HepG2 (cell line): ENCODE measurements around the gene EVA1A. TPM values are rescaled to one million over a fixed set of nuclear protein-coding genes. Genes with fewer than 3 reads are reported as not detected.

Experiments
- AHR ChIP-seq: IDR thresholded peaks from 2 replicates; pipeline ENCODE4 v1.6.1; 2018; ENCODE audit warnings: missing genetic modification reagents, missing compliant biosample characterization
- BORCS8-MEF2B ChIP-seq: sonication (generic); formaldehyde crosslinking; IDR thresholded peaks from 2 replicates; pipeline ENCODE4 v1.8.0; 2022; ENCODE audit warnings: mild to moderate bottlenecking, missing genetic modification reagents
- CSRNP1 ChIP-seq: sonication (generic); formaldehyde crosslinking; IDR thresholded peaks from 2 replicates; pipeline ENCODE4 v1.8.1; 2023; ENCODE audit warnings: mild to moderate bottlenecking, missing genetic modification reagents
- IRF1 ChIP-seq: sonication (generic); formaldehyde crosslinking; IDR thresholded peaks from 2 replicates; pipeline ENCODE4 v1.4.0; 2020; ENCODE audit warnings: low read depth, mild to moderate bottlenecking, missing genetic modification reagents
- JARID2 ChIP-seq: sonication (generic); formaldehyde crosslinking; IDR thresholded peaks from 2 replicates; pipeline ENCODE4 v1.8.1; 2023; ENCODE audit warnings: missing genetic modification reagents, inconsistent platforms; ENCODE audit not compliant: insufficient replicate concordance
- LRRFIP1 ChIP-seq: sonication (generic); formaldehyde crosslinking; conservative IDR thresholded peaks from 2 replicates; pipeline ENCODE4 v1.4.0; 2020; ENCODE audit warnings: missing genetic modification reagents
- MXD3 ChIP-seq: IDR thresholded peaks from 2 replicates; pipeline ENCODE4 v1.6.1; 2016; ENCODE audit warnings: mild to moderate bottlenecking, missing biosample characterization, missing genetic modification reagents
- MYNN ChIP-seq: sonication (generic); formaldehyde crosslinking; IDR thresholded peaks from 2 replicates; pipeline ENCODE4 v1.4.0; 2020; ENCODE audit warnings: mild to moderate bottlenecking, low read depth, missing genetic modification reagents
- RAD51 ChIP-seq: fragments of 450-650 bp; IDR thresholded peaks from 2 replicates; pipeline ENCODE4 v1.6.1; 2016; ENCODE audit warnings: borderline replicate concordance
- SALL1 ChIP-seq: sonication (generic); formaldehyde crosslinking; IDR thresholded peaks from 2 replicates; pipeline ENCODE4 v1.8.0; 2022; ENCODE audit warnings: mild to moderate bottlenecking, missing genetic modification reagents
- ZBTB26 ChIP-seq: IDR thresholded peaks from 2 replicates; pipeline ENCODE4 v1.6.1; 2016; ENCODE audit warnings: missing compliant biosample characterization, missing genetic modification reagents, borderline replicate concordance
- ZNF280B ChIP-seq: sonication (generic); formaldehyde crosslinking; IDR thresholded peaks from 2 replicates; pipeline ENCODE4 v1.5.0; 2020; ENCODE audit warnings: missing genetic modification reagents, mild to moderate bottlenecking, borderline replicate concordance
- ZNF484 ChIP-seq: sonication (generic); formaldehyde crosslinking; IDR thresholded peaks from 2 replicates; pipeline ENCODE4 v1.5.1; 2020; ENCODE audit warnings: mild to moderate bottlenecking, low read depth, missing genetic modification reagents, borderline replicate concordance
- ZNF547 ChIP-seq: sonication (generic); formaldehyde crosslinking; IDR thresholded peaks from 2 replicates; pipeline ENCODE4 v1.5.1; 2020; ENCODE audit warnings: mild to moderate bottlenecking, missing genetic modification reagents
- ZNF577 ChIP-seq: sonication (generic); formaldehyde crosslinking; IDR thresholded peaks from 2 replicates; pipeline ENCODE4 v1.4.0; 2020; ENCODE audit warnings: mild to moderate bottlenecking, low read depth, missing genetic modification reagents, borderline replicate concordance
- ZNF740 ChIP-seq: sonication (generic); formaldehyde crosslinking; IDR thresholded peaks from 2 replicates; pipeline ENCODE4 v1.4.0; 2020; ENCODE audit warnings: missing genetic modification reagents
- ZNF780A ChIP-seq: sonication (generic); formaldehyde crosslinking; IDR thresholded peaks from 2 replicates; pipeline ENCODE4 v1.8.0; 2022; ENCODE audit warnings: mild to moderate bottlenecking, missing genetic modification reagents, moderate library complexity
- ZSCAN9 ChIP-seq: IDR thresholded peaks from 2 replicates; pipeline ENCODE4 v1.6.1; 2016; ENCODE audit warnings: borderline replicate concordance
- polyA plus RNA-seq, 8 experiments: library from polyadenylated mRNA; depleted of rRNA in 3 of 8; stranded (reverse) in 7 of 8; unstranded in 1 of 8; fragments of >200 nt; fragmentation: Illumina TruSeq in 4 of 8; extraction: Trizol in 4 of 8; gene quantifications; 2 replicates each; pipeline versions ENCODE4 v1.2.1 to v1.2.3, GENCODE V29; 2011 to 2016; ENCODE audit warnings: low read depth in 4 of 8, missing spikeins in 1 of 8, mixed read lengths in 1 of 8; ENCODE audit not compliant: insufficient read depth in 1 of 8
- total RNA-seq, 5 experiments: library from RNA; depleted of rRNA; stranded (reverse); fragments of >200 nt; fragmentation: Illumina TruSeq; extraction: Trizol; gene quantifications; 2 replicates each; pipeline ENCODE4 v1.2.3, GENCODE V29; 2016; ENCODE audit warnings: low read depth in 1 of 5

The EVA1A gene
- total and polyA plus RNA-seq, 2 of the 13 experiments (the other 11 are each of a cell fraction or from before 2014, with no cell fraction given) = 57.5 to 57.8 TPM

GRCh38 chr2:75560022-75560767 lies 544 bp downstream of the EVA1A start (continued):
- TF ChIP-seq AHR (CRISPR knock-in tag) = no peak; the same call in 1 of the 2 replicates
- TF ChIP-seq ZNF484 (CRISPR knock-in tag) = no peak
- TF ChIP-seq ZNF740 (CRISPR knock-in tag) = peak; percentile 44; the same call in 1 of the 2 replicates
- TF ChIP-seq CSRNP1 = peak; percentile 46; the same call in 1 of the 2 replicates
- TF ChIP-seq ZBTB26 (CRISPR knock-in tag) = peak; percentile 41; the same call in 1 of the 2 replicates
- TF ChIP-seq MYNN (CRISPR knock-in tag) = no peak
- no peak for TF ChIP-seq IRF1
- no peak for TF ChIP-seq ZNF780A (CRISPR knock-in tag)
- TF ChIP-seq SALL1 (CRISPR knock-in tag) = peak; percentile 75
- no peak for TF ChIP-seq MXD3
- TF ChIP-seq LRRFIP1 = no peak
- TF ChIP-seq RAD51 = no peak
- TF ChIP-seq BORCS8-MEF2B (CRISPR knock-in tag) = peak; percentile 81
- TF ChIP-seq ZSCAN9 (CRISPR knock-in tag) = no peak
- no peak for TF ChIP-seq ZNF577
- TF ChIP-seq JARID2 (CRISPR knock-in tag) = no peak
- TF ChIP-seq ZNF280B = peak; percentile 56; the same call in 1 of the 2 replicates
- peak; percentile 80; the same call in 1 of the 2 replicates for TF ChIP-seq ZNF547 (CRISPR knock-in tag)
